Activated CD4-positive, alpha-beta T cell treated with anti-CD3 and anti-CD28 coated beads for 36 hours (primary cell): ENCODE results near the gene VWC2. TPM values are rescaled to one million over a fixed set of nuclear protein-coding genes. Genes with fewer than 3 reads are reported as not detected.

Experiments used
- ATAC-seq: fragments of 200-7000 bp; cut with Tn5 transposase; one replicate; pipeline ENCODE4 v1.10.0; 2021; ENCODE audit warnings: mild to moderate bottlenecking, moderate library complexity
- CTCF ChIA-PET: fragments of 350-600 bp; sonication (Branson Sonifier 250); formaldehyde crosslinking; loops from one replicate; lab custom pipeline; 2021; ENCODE audit warnings: antibody characterized with exemption; lab: Charles Lee
- POLR2A ChIA-PET: fragments of 350-600 bp; sonication (Branson Sonifier 250); formaldehyde crosslinking; loops from one replicate; lab custom pipeline; 2021; ENCODE audit warnings: antibody characterized with exemption, inconsistent platforms; lab: Charles Lee
- DNase-seq: peaks from one replicate; pipeline ENCODE4 v3.0.0-alpha.2; 2020
- H3K27ac Mint-ChIP-seq: one replicate; pipeline ENCODE4 v1.8.0; 2021; ENCODE audit warnings: mixed read lengths
- H3K27me3 Mint-ChIP-seq: one replicate; pipeline ENCODE4 v1.8.0; 2021; ENCODE audit warnings: mixed read lengths
- H3K36me3 Mint-ChIP-seq: one replicate; pipeline ENCODE4 v1.8.0; 2021; ENCODE audit warnings: low read depth, mixed read lengths
- H3K4me1 Mint-ChIP-seq: one replicate; pipeline ENCODE4 v1.8.0; 2021; ENCODE audit warnings: mixed read lengths
- H3K4me3 Mint-ChIP-seq: one replicate; pipeline ENCODE4 v1.8.0; 2021; ENCODE audit warnings: mild to moderate bottlenecking, moderate library complexity, mixed read lengths
- H3K9me3 Mint-ChIP-seq: one replicate; pipeline ENCODE4 v1.8.0; 2021; ENCODE audit warnings: low read depth, mixed read lengths
- intact Hi-C, 2 experiments: fragments of 100-400 bp; cut with DNase I in 1 of 2; cut with micrococcal nuclease in 1 of 2; formaldehyde crosslinking; loops; one replicate each; pipeline versions ENCODE4 v1.14.2 to v1.15.1; 2022 to 2024; cut with DNase I, micrococcal nuclease
- total RNA-seq, 2 experiments: library from RNA; stranded (reverse); gene quantifications; one replicate each; pipeline ENCODE4 v1.2.3, GENCODE V29; 2021

Gene VWC2
- total RNA-seq, 2 experiments from 2014 or later = not detected

DNA sequence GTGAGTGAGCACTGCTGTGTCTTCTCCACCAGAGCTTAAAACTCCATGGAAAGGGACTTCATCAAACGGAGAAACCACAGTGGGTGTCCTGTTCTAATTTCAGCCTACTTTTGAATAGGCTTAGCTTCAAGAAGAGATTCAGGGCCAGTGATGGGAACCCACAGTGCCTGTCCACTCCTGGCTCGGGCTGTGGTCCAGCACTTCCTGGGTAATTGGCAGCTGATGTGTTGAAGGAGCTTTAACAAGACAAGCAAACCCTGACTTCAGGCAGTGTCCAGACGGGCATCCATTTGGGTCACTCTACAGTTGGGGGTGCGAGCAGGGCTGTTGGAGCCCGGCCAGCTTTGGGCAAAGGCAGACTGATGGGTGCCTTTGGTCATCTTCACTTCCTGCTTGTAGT, 14.5 kb downstream of the VWC2 start:
- DNase-seq (no peak), ATAC-seq (no peak)
- Mint-ChIP-seq H3K9me3 (peaks cover 4% of the 10 kb centered on the region), H3K4me3 (no peak overlapping the region), H3K27me3 (peaks cover 2% of the 10 kb centered on the region), H3K36me3 (no peaks in the 10 kb centered on the region), H3K4me1 (no peaks in the 10 kb centered on the region), H3K27ac (no peak overlapping the region)
- ChIA-PET CTCF (no interaction called here), POLR2A (no interaction called here)
- intact Hi-C loops = no loop called here

GRCh38 chr7:49788455-49789059, 15.1 kb downstream of the VWC2 start:
- intact Hi-C loops = no loop called here
- Mint-ChIP-seq H3K4me1 (no peaks in the 10 kb centered on the region), H3K9me3 (peaks cover 4% of the 10 kb centered on the region), H3K27me3 (peaks cover 2% of the 10 kb centered on the region), H3K4me3 (no peak overlapping the region), H3K27ac (no peak overlapping the region), H3K36me3 (no peaks in the 10 kb centered on the region)
- CTCF ChIA-PET = no interaction called here
- ATAC-seq = no peak
- DNase-seq = no peak
- POLR2A ChIA-PET = no interaction called here

- DNase-seq = no peak
- no peak for ATAC-seq
- peaks cover 4% of the 10 kb centered on the region for H3K9me3 Mint-ChIP-seq
- ChIA-PET CTCF (interaction anchor here (0.7 kb wide), 1 partner anchor 60 kb away, joined by 3 read pairs; no protein-coding TSS in a partner anchor), POLR2A (no interaction called here)
- H3K27ac Mint-ChIP-seq = no peak overlapping the region
- no peaks in the 10 kb centered on the region for H3K36me3 Mint-ChIP-seq
- H3K4me1 Mint-ChIP-seq = no peaks in the 10 kb centered on the region
- H3K27me3 Mint-ChIP-seq = peaks cover 4% of the 10 kb centered on the region
- intact Hi-C loops = loop anchor here in 1 of 2 experiments (5.0 kb wide), 1 partner anchor 1492 kb away; no protein-coding TSS in a partner anchor
- no peak overlapping the region for H3K4me3 Mint-ChIP-seq
Observed at GRCh38 chr7:49789736-49790135, 16.3 kb downstream of the VWC2 start.

- Mint-ChIP-seq H3K27me3 (peaks cover 7% of the 10 kb centered on the region), H3K4me3 (no peak overlapping the region), H3K4me1 (no peaks in the 10 kb centered on the region), H3K9me3 (peaks cover 4% of the 10 kb centered on the region), H3K36me3 (no peaks in the 10 kb centered on the region), H3K27ac (no peak overlapping the region)
- intact Hi-C loops = loop anchor here in 1 of 2 experiments (5.0 kb wide), 1 partner anchor 1493 kb away; no protein-coding TSS in a partner anchor
- POLR2A ChIA-PET = no interaction called here
- CTCF ChIA-PET = no interaction called here
- DNase-seq (no peak), ATAC-seq (no peak)
Observed at GRCh38 chr7:49790209-49790608, 16.8 kb downstream of the VWC2 start.

- peak; percentile 47 for ATAC-seq
- peaks cover 4% of the 10 kb centered on the region for H3K9me3 Mint-ChIP-seq
- no peaks in the 10 kb centered on the region for H3K4me1 Mint-ChIP-seq
- intact Hi-C loops = loop anchor here (1.0 to 5.0 kb wide), 3 partner anchors 790 to 1494 kb away; no protein-coding TSS in a partner anchor
- H3K36me3 Mint-ChIP-seq = no peaks in the 10 kb centered on the region
- no peak overlapping the region for H3K4me3 Mint-ChIP-seq
- H3K27ac Mint-ChIP-seq = no peak overlapping the region
- POLR2A ChIA-PET = no interaction called here
- DNase-seq = peak; percentile 32
- CTCF ChIA-PET = interaction anchor here (0.7 kb wide), 1 partner anchor 315 kb away, joined by 3 read pairs; no protein-coding TSS in a partner anchor
- peaks cover 9% of the 10 kb centered on the region for H3K27me3 Mint-ChIP-seq
Observed at GRCh38 chr7:49791088-49791741, 17.8 kb downstream of the VWC2 start.

GRCh38 chr7:49797987-49798660, 24.7 kb downstream of the VWC2 start:
- no peak overlapping the region for H3K4me3 Mint-ChIP-seq
- intact Hi-C loops = no loop called here
- no peaks in the 10 kb centered on the region for H3K9me3 Mint-ChIP-seq
- H3K36me3 Mint-ChIP-seq = no peaks in the 10 kb centered on the region
- ChIA-PET CTCF (interaction anchor here (0.5 kb wide), 1 partner anchor 12 kb away, joined by 3 read pairs; no protein-coding TSS in a partner anchor), POLR2A (interaction anchor here (0.7 kb wide), 1 partner anchor 105 kb away, joined by 3 read pairs; no protein-coding TSS in a partner anchor)
- H3K4me1 Mint-ChIP-seq = no peaks in the 10 kb centered on the region
- peaks cover 9% of the 10 kb centered on the region for H3K27me3 Mint-ChIP-seq
- H3K27ac Mint-ChIP-seq = no peak overlapping the region
- ATAC-seq = no peak
- DNase-seq = no peak

DNA sequence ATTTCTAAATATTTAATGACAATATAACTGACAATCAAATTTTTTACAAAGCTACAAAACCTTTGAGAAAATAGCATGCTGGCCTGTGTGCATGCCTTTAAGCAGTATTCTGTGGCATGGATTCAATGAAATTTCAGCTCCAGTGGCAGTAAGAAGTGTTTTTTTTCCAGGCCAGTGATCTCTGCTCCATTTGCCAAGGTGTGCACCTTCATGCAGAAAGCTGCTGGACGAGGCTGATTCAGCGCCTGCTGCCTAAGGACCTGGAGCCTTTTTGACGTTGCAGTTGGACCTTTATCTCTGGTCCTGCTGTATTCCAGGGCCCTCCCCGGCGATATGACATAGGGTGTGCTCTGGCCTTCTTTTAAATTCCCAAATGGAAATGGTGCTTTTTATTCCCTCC, 26.6 kb downstream of the VWC2 start:
- Mint-ChIP-seq H3K9me3 (no peaks in the 10 kb centered on the region), H3K27me3 (peaks cover 6% of the 10 kb centered on the region), H3K36me3 (no peaks in the 10 kb centered on the region), H3K4me1 (no peaks in the 10 kb centered on the region), H3K27ac (no peak overlapping the region), H3K4me3 (no peak overlapping the region)
- ATAC-seq (no peak), DNase-seq (no peak)
- ChIA-PET POLR2A (no interaction called here), CTCF (no interaction called here)
- intact Hi-C loops = no loop called here

DNA sequence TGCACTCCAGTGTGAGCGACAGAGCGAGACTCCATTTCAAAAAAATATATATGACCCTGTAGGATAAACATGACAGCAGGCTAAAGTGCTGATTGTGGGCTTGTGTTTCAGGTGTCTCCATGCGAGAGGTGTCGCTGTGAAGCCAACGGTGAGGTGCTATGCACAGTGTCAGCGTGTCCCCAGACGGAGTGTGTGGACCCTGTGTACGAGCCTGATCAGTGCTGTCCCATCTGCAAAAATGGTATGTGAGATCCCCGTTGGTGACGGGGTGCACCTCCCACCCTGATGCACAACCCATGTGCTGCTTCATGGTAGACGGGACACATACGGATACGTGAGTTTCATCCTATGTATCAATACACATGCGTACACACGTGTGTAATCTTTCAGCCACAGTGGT, 29.2 kb downstream of the VWC2 start:
- ChIA-PET CTCF (no interaction called here), POLR2A (no interaction called here)
- no peak for ATAC-seq
- Mint-ChIP-seq H3K4me1 (no peaks in the 10 kb centered on the region), H3K27ac (no peak overlapping the region), H3K9me3 (no peaks in the 10 kb centered on the region), H3K27me3 (peaks cover 5% of the 10 kb centered on the region), H3K4me3 (no peak overlapping the region), H3K36me3 (no peaks in the 10 kb centered on the region)
- DNase-seq = no peak
- intact Hi-C loops = no loop called here

DNA sequence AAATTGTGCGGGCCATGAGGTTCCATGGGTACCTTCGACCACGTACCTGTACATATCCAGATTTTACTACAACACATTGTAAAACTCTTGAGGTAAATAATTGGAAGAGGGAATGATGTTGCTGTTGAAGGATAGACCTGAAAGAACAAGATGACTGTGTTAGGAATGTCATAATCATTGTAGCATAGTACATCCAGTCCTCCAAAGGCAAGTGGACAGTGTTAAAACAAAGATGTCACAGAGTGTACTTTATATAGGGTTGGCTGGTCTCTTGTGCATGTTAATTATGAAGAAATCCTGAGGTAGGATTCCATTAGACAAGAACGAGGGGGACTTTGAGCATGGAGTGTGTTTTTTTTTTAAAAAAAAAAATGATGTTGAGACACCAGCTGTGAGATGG, 30.4 kb downstream of the VWC2 start:
- POLR2A ChIA-PET = no interaction called here
- CTCF ChIA-PET = interaction anchor here (0.6 kb wide), 1 partner anchor 581 kb away, joined by 3 read pairs; no protein-coding TSS in a partner anchor

DNA sequence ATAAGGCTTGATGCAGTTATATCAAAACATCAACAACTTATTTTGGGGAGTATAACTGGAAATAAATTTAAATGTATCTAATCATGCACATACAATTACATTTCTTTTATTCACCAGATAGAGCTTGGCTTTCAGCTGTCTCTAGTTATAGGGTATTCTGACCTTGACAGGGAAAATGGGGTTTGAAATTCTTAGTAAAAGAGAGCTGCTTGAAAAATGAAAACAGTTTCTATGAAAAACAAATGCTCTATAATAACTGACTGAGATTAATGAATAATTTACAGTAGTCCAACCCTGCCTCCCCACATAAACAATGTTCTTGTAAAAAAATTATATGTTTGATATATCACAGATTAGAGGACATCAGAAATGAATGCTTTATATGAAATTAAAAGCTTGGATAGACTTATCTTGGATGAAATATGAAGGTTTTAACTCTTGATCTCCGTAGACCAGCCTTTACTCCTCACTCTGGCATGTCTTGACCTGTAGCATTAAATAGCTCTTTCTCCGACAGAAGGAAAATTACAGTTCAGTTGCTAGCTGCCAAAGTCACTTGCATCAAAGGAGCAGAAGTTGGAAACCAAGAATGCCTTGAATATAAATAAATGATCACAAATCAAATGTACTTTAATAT, 32.1 kb downstream of the VWC2 start:
- no peaks in the 10 kb centered on the region for H3K36me3 Mint-ChIP-seq
- ATAC-seq = no peak
- DNase-seq = no peak
- POLR2A ChIA-PET = no interaction called here
- no peaks in the 10 kb centered on the region for H3K9me3 Mint-ChIP-seq
- H3K27ac Mint-ChIP-seq = no peak overlapping the region
- H3K27me3 Mint-ChIP-seq = peaks cover 5% of the 10 kb centered on the region
- no peaks in the 10 kb centered on the region for H3K4me1 Mint-ChIP-seq
- H3K4me3 Mint-ChIP-seq = no peak overlapping the region
- CTCF ChIA-PET = no interaction called here
- intact Hi-C loops = no loop called here

More for the DNA sequence above, 30.4 kb downstream of the VWC2 start:
- ATAC-seq (no peak), DNase-seq (no peak)
- intact Hi-C loops = no loop called here
- H3K27ac Mint-ChIP-seq = no peak overlapping the region
- no peaks in the 10 kb centered on the region for H3K36me3 Mint-ChIP-seq
- no peak overlapping the region for H3K4me3 Mint-ChIP-seq
- H3K9me3 Mint-ChIP-seq = no peaks in the 10 kb centered on the region
- H3K4me1 Mint-ChIP-seq = no peaks in the 10 kb centered on the region
- peaks cover 5% of the 10 kb centered on the region for H3K27me3 Mint-ChIP-seq

DNA sequence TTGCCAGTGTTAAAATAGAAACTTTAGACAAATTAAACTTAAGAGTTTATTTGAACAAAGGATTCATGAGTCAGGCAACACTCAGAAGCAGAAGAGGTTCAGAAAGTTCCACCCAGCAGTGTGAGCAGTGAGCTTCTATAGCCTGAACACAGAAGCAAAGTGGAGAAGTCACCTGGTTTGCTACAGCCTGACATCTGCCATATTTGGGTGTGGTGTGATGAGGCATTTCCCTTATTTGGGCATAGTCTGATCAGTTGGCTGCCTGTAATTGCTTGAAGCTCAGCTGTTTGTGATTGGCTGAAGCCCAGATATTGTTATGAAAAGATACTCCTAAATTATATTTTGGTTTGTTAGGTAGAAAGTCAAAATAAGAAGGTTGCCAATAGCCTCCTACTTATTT, 39.1 kb downstream of the VWC2 start:
- no peaks in the 10 kb centered on the region for H3K9me3 Mint-ChIP-seq
- POLR2A ChIA-PET = no interaction called here
- DNase-seq (no peak), ATAC-seq (no peak)
- H3K4me3 Mint-ChIP-seq = no peak overlapping the region
- no peaks in the 10 kb centered on the region for H3K36me3 Mint-ChIP-seq
- intact Hi-C loops = no loop called here
- H3K4me1 Mint-ChIP-seq = no peaks in the 10 kb centered on the region
- CTCF ChIA-PET = no interaction called here
- peaks cover 7% of the 10 kb centered on the region for H3K27me3 Mint-ChIP-seq
- H3K27ac Mint-ChIP-seq = no peak overlapping the region
